Left cardiac atrium (tissue), 2 donors: Measurements from ENCODE around the gene PSMA4. TPM values are rescaled to one million over a fixed set of nuclear protein-coding genes. Genes with fewer than 3 reads are reported as not detected.

ENCODE experiments used
- total RNA-seq, 2 donors: library from RNA; stranded (reverse); fragmentation: NEBNext Ultra II Directional; extraction: Animal tissue kit (Norgen Biotek cat#: 25700); gene quantifications; one replicate each; pipeline ENCODE4 v1.2.1, GENCODE V29; 2021
- donor health status: DM: no; HTN: yes; CAD: no; lungs with severe emphysema.
- donor health status: DM: yes; HTN: yes; CAD: no.

The PSMA4 gene
- total RNA-seq, 2 donors from 2014 or later: 97.4 to 104 TPM

Other genes starting within 250 kb of the PSMA4 start
- gene SKIC8, start 240.8 kb upstream of the PSMA4 start, total RNA-seq: 10 to 100 TPM; 27.1 to 35.5 TPM
- not detected for gene CRABP1, start 200.1 kb upstream of the PSMA4 start, total RNA-seq
- 10 to 100 TPM; 29.5 to 31.0 TPM for gene IREB2, start 102.2 kb upstream of the PSMA4 start, total RNA-seq
- gene HYKK, start 32.9 kb upstream of the PSMA4 start, total RNA-seq: 1 to 10 TPM; 5.5 to 7.1 TPM
- 1 to 10 TPM; 1.4 to 2.6 TPM for gene CHRNA5, start 25.1 kb downstream of the PSMA4 start, total RNA-seq
- gene CHRNA3, start 80.6 kb downstream of the PSMA4 start, total RNA-seq: 1 to 10 TPM in 1 of 2 donors, under 1 TPM in 1; 0.06 to 2.3 TPM
- gene CHRNB4, start 100.8 kb downstream of the PSMA4 start, total RNA-seq: under 1 TPM in 1 of 2 donors, not detected in 1; 0.13 TPM